GM12878 (cell line): ENCODE data around the gene NLRP10.

Experiments
- GABPA ChIP-seq: IDR thresholded peaks from 2 replicates; pipeline ENCODE4 v1.6.1; 2014; ENCODE audit warnings: antibody characterized with exemption, low read depth, mild to moderate bottlenecking, inconsistent platforms
- TCF12 ChIP-seq: IDR thresholded peaks from 2 replicates; pipeline ENCODE4 v1.6.1; 2011; ENCODE audit warnings: low read depth, mild to moderate bottlenecking, low read length
- ZNF207 ChIP-seq: fragments of 450-650 bp; IDR thresholded peaks from 2 replicates; pipeline ENCODE4 v1.6.1; 2014; ENCODE audit warnings: antibody characterized with exemption, mild to moderate bottlenecking, borderline replicate concordance

DNA sequence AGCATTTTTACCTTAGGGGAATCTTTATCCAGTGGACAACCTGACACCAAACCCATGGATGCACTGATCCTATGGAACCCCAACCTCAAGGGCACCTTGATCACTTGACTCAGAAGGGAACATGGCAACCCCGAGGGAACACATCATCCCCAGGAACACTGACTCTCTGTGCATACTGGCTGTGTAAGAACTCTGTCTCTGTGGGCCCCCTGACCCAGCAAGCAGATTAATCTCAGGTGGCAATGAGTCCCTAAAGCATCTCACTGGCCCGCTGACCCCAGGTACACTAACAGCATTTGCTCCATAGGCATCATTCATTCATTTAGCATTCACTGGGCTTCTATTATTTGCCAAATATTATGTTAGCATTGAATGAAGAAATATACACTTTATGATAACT is 38.8 kb upstream of the NLRP10 start:
- TF ChIP-seq TCF12 (no peak), GABPA (no peak), ZNF207 (no peak)
